ENCODE measurements around the gene KCNA4.
A peak's percentile ranks its signal among the peaks of the same experiment; 100 is the strongest.
"Not testable (repeated sequence)": the region's sequence is repeated elsewhere in the genome, so short reads cannot be mapped to it uniquely, and the experiment has no call there.

KCNA4 gene

DNA sequence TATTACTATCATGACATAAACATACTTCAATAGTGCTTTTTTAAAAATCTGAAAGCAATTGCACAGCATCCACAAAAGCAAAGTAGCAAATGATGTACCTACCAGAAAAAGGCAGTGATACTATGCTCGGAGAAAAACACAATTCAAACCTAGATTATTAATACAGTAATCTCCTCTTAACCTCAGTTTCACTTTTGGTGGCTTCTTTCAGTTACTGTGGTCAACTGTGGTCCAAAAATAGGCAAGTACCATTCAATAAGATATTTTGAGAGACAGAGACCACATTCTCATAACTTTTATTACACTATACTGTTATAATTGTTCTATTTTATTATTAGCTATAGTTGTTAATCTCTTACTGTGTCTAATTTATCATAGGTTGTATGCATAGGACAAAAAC lies 20.8 kb downstream of the KCNA4 start:
- DNase-seq (ENCODE audit: low spot score) = no peak

DNA sequence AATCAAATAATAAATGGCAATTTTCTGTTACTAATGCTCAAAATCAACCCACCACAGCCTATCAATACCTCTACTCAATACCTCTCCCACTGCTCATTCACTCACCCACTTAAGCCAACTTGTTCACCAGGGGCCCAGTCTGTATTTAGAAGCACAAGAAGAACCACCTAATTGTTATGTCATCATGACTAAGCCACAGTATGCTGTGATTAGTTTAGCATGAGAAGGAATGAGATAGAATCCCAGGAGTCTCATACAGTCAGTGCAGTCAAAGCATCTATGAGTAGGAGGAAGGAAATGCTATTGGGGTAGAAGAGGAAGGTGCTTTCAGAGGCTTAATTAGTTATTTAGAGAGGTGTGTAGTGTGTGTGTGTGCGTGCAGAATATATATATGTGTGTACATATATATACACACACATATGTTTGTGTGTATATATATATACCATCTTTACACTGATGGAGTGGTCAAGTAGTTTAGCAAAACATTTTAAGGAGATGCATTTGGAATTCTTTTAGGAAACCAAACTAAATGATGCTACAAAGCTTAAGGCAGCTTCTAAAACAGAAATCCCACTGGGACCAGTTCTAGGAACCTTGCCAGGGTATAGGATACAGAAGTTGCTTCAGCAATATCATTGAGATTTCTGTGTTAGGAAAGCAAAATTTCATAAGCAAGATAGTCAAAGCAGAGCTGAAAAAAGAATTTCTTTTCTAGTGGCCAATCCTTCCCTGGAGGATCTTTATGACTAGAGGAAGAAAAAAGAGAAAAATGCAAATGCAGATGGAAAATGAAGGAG lies 27.5 kb downstream of the KCNA4 start:
- no peak for DNase-seq (ENCODE audit: low spot score)

DNA sequence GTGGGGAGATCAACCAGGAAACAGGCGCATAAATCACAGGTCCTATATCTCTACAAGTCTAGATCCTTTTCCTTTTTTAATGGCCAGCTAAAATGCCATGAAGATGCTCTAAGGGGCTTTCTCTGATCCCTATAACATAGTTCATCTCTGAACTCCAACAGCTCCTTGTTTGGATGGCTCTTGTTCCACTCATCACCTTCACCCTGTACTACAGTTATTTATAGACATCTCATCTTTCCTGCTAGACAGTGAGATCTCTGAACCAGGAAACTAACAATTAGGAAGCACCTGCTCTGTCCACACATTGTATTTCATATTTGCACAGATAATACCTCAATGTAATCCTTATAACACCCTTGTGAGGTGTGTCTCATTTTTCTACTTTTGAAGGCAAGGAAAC lies 31.6 kb downstream of the KCNA4 start:
- DNase-seq (ENCODE audit: low spot score) = no peak

DNA sequence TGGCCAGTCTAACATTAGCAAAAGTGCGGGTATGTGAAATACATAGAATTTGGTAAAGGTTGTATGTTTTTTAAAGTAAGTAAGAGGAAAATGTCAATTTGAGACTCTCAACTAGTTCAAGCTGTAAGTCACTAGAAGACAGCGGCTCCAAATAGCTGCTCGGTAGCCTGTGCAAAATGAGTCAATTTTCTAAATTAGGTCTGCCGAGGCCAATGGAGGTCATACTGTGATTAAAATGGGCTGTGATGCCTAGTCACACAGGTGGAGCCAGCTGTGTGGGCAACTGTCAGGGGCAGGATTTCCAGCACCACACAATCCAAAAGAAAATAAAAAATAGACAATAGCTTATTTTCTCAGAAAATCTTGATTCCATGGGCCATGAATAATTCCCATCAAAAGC lies 32.3 kb downstream of the KCNA4 start:
- DNase-seq (ENCODE audit: low spot score) = no peak

DNA sequence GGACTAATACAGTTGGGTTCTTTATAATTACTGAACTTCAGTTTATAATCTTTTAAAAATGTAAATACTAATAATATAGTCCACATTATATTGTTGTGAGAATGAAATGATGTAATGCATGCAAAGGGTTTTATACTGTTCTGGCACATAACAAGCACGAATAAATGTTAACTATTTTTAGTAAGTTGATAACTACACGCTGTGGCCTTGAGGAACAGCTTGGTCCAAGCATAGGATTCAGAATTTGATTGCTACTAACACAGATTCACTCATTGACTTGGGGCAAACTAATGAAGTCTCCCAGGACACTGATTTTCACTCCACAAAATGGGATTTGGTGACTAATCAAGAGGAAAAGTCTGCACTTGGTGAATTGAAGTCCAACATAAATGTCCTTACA lies 38.3 kb downstream of the KCNA4 start:
- no peak for DNase-seq (ENCODE audit: low spot score)

DNA sequence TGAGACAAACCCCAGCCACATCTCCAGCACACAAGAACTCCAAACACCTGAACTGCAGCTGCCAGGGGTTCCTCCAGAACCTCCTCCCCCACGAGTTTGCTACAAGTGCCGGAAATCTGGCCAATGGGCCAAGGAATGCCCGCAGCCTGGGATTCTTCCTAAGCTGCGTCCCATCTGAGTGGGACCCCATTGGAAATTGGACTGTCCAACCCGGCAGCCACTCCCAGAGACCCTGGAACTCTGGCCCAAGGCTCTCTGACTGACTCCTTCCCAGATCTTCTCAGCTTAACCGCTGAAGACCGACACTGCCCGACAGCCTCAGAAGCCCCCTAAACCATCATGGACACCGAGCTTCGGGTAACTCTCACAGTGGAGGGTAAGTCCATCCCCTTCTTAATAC lies 41.2 kb downstream of the KCNA4 start:
- not testable (repeated sequence) for DNase-seq (ENCODE audit: low spot score)

DNA sequence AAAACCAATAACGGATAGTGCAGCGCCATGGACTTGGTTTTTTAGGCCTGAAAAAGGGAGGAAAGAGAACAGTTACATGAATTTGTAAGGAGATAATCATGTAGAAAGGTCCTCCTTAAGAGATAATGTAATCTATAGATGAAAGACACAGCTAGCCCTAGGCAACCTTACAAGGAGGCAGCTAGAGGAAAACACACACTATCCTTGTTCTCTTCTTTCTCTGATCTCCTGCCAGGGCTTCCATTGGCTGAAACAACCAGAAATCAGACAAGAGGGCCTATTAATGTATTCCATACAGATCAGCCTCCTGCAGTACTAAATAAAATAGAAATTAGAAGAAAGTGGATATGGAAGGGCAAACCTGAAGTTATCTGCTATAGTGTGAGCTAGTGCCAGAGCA lies 53.0 kb downstream of the KCNA4 start:
- DNase-seq (ENCODE audit: low spot score) = no peak

DNA sequence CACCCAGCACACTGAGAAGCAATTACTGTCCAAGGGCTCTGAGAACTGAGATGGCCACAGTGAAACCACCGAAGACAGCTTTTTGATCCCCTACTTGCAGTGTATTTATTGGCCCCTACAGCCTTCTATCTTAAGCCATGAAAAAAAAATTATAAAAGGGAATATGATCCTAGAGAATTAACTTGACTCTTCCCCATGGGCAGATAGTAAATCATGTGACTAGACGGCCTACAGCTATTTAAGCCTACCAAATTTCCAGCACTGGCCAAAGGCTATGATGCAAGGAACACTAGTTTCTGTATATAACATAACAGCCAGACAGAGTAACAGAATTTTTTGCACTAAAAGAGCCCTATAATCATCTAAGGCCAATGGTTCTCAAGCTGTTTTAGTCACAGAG lies 53.8 kb downstream of the KCNA4 start:
- no peak for DNase-seq (ENCODE audit: low spot score)

DNA sequence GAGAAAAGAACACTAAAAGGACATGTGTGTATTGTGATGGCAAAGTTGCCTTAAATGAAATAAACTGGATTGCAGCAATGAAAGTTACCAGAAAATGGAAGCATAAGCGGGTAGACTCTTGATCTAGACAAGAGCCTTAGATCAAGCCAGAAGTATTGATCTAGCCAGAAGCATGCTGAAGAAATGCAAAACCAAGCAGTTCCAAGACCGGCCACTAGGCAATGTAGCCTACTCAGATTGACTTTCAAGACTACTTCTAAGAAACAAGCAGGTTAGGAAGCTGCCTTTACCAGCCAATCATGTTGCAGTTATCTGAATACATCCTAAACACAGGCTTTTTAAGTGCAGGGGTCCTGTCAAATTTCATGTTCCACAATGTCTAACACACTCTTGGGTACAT lies 54.6 kb downstream of the KCNA4 start:
- DNase-seq (ENCODE audit: low spot score) = peak; percentile 49
